GM06990 (cell line): Measurements from ENCODE around the gene CDYL.

Experiments
- DNase-seq: peaks from one replicate; pipeline ENCODE4 v3.0.0-alpha.2; 2011; ENCODE audit not compliant: insufficient read length; ENCODE audit errors: extremely low read depth
- H3K27me3 ChIP-seq: replicated peaks from 2 replicates; pipeline ENCODE4 v1.6.0; 2011; ENCODE audit warnings: low read length; ENCODE audit not compliant: control insufficient read depth, insufficient read depth
- H3K36me3 ChIP-seq: 2 replicates; pipeline ENCODE4 v1.5.1; 2011; ENCODE audit warnings: low read length; ENCODE audit not compliant: control insufficient read depth, insufficient read depth
- H3K4me3 ChIP-seq: replicated peaks from 2 replicates; pipeline ENCODE4 v1.5.1; 2011; ENCODE audit warnings: low read depth, mild to moderate bottlenecking, control low read depth, low read length
- CTCF ChIP-seq: IDR thresholded peaks from 2 replicates; pipeline ENCODE4 v1.5.1; 2011; ENCODE audit warnings: low read length, control low read depth, mild to moderate bottlenecking, inconsistent platforms; ENCODE audit not compliant: insufficient read depth, poor library complexity, severe bottlenecking

Gene CDYL

GRCh38 chr6:4890191-4890590, 114.0 kb downstream of the CDYL start:
- no peak overlapping the region for H3K4me3 ChIP-seq
- no peaks in the 10 kb centered on the region for H3K27me3 ChIP-seq
- peaks cover 14% of the 10 kb centered on the region for H3K36me3 ChIP-seq
- no peak for TF ChIP-seq CTCF
- DNase-seq = no peak

GRCh38 chr6:4890627-4891026, 114.4 kb downstream of the CDYL start:
- Histone ChIP-seq H3K4me3 (no peak overlapping the region), H3K36me3 (peaks cover 14% of the 10 kb centered on the region), H3K27me3 (no peaks in the 10 kb centered on the region)
- DNase-seq = no peak
- no peak for TF ChIP-seq CTCF

GRCh38 chr6:4891141-4891540, 114.9 kb downstream of the CDYL start:
- no peak for TF ChIP-seq CTCF
- no peak overlapping the region for H3K4me3 ChIP-seq
- no peak for DNase-seq
- H3K36me3 ChIP-seq = peaks cover 15% of the 10 kb centered on the region
- no peaks in the 10 kb centered on the region for H3K27me3 ChIP-seq

GRCh38 chr6:4892785-4893485, 116.7 kb downstream of the CDYL start:
- no peak overlapping the region for H3K4me3 ChIP-seq
- H3K36me3 ChIP-seq = peaks cover 18% of the 10 kb centered on the region
- no peak for TF ChIP-seq CTCF
- no peak for DNase-seq
- no peaks in the 10 kb centered on the region for H3K27me3 ChIP-seq

GRCh38 chr6:4894049-4894448, 117.8 kb downstream of the CDYL start:
- no peak for DNase-seq
- peaks cover 18% of the 10 kb centered on the region for H3K36me3 ChIP-seq
- H3K27me3 ChIP-seq = no peaks in the 10 kb centered on the region
- H3K4me3 ChIP-seq = no peak overlapping the region
- no peak for TF ChIP-seq CTCF

GRCh38 chr6:4895971-4896370, 119.8 kb downstream of the CDYL start:
- Histone ChIP-seq H3K27me3 (no peaks in the 10 kb centered on the region), H3K4me3 (no peak overlapping the region), H3K36me3 (peaks cover 18% of the 10 kb centered on the region)
- TF ChIP-seq CTCF = no peak
- DNase-seq = no peak
